ENCODE data around the gene CCDC201. TPM values are rescaled to one million over a fixed set of nuclear protein-coding genes. Genes with fewer than 3 reads are reported as not detected.
"Not testable (repeated sequence)": the region's sequence is repeated elsewhere in the genome, so short reads cannot be mapped to it uniquely, and the experiment has no call there.

The CCDC201 gene
- polyA plus RNA-seq, 12 donors: not detected

DNA sequence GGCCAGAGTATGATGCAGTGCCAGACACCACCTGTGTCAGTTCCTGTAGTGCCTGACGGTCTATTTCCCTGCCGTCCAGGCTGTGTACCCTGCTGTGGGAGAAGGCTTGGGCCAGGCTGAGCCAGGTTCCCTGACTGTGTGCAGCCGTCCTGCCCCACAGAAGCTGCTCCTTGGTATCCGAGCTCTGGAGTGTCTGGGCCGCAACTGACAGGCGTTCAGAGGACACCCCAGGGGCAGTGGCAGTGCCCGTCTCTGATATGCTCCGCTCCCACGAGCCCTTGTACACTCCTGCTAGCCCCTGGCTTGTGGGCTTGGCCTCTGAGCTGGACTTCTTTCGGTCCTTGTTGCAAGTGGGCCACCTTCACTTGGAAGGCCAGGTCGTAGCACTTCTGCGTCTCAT is 55.0 kb downstream of the CCDC201 start:
- not testable (repeated sequence) for DNase-seq

DNA sequence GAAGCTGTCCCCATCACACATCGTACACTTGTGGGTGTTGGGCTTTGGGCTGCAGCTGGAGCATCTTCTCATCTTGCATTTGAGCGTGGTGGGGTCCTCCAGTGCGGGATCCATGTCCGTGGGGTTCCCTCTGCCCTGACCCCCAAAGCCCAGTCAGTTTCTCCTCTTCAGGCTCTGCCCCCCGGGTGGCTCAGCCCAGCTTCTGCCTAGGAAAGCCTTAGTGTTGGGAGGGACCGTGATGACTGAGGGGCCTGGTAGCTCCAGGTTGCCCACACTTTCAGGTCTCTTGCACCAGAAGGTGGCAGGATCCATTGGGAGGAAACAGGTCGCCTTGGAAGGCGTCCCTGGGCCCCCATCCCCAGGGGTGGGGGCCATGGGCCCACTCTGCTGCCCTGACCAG is 55.9 kb downstream of the CCDC201 start:
- DNase-seq: not testable (repeated sequence)

DNA sequence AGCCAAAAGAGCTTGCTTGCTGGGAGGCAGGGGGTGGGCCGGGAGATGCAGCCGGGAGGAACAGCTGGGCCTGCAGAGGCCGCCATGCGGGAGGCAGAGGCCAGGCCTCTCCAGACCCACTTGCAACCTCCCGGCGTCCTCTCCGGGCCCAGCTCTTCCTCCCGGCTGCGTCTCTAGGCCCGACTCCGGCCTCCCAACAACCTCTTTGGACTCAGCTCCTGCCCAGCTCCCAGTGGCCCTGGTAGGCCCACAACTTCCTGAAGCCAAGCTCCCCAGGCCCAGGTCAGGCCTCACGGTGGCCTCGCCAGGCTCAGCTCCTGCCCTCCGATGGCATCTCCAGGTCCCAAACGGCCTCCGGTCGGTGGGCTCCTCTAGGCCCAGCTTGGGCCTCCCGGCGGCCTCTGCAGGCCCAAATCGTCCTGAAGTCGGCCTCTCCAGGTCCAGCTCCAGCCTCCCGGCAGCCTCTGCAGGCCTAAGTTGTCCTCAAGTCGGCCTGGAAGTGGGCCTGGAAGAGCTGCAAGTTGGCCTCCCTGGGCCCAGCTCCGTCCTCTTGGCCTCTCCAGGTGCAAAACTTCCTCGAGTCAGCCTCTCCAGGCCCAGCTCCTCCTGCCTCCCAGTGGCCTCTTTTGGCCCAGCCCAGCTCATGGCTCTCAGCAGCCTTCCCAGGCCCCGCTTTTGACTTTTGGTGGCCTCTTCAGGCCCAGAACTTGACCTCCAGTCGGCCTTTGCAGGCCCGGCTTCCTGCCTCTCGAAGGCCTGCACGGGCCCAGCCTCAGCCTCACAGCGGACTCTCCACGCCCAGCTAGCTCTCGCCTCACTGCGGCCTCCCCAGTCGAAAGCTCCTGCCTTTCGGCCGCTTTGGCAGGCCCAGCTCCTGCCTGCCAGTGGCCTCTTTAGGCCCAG is 58.4 kb downstream of the CCDC201 start:
- DNase-seq: not testable (repeated sequence)

DNA sequence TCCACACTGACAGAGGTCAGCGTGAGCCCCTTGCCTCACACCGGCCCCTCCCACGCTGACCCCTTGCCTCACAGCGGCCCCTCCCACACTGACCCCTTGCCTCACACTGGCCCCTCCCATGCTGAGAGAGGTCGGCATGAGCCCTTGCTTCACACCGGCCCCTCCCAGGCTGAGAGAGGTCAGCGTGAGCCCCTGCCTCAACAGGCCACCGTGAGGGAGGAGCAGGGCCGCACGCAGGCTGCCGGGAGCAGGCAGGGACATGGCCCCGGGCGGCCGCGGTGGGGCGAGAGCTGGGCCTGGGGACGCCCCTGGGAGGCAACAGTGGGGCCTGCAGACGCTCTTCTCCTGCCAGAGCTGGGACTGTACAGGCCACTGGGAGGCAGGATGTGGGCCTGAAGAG is 59.1 kb downstream of the CCDC201 start:
- DNase-seq: not testable (repeated sequence)

DNA sequence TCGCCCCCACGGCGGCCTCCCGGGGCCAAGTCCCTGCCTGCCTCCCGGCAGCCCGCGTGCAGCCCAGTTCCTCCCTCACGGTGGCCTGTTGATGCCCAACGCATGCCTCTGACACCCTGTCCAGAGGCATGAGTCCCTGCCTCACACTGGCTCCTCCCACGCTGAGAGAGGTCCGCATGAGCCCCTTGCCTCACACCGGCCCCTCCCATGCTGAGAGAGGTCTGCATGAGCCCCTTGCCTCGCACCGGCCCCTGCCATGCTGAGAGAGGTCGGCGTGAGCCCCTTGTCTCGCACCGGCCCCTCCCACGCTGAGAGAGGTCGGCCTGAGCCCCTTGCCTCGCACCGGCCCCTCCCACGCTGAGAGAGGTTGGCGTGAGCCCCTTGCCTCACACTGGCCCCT is 59.9 kb downstream of the CCDC201 start:
- DNase-seq: no peak

DNA sequence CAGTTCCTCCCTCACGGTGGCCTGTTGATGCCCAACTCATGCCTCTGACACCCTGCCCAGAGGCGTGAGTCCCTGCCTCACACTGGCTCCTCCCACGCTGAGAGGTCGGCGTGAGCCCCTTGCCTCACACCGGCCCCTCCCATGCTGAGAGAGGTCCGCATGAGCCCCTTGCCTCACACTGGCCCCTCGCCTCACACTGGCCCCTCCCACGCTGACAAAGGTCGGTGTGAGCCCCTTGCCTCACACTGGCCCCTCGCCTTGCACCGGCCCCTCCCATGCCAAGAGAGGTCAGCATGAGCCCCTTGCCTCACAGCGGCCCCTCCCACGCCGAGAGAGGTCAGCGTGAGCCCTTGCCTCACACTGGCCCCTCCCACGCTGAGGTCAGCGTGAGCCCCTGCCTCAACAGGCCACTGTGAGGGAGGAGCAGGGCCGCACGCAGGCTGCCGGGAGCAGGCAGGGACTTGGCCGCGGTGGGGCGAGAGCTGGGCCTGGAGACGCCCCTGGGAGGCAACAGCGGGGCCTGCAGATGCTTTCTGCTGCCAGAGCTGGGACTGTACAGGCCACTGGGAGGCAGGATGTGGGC is 61.1 kb downstream of the CCDC201 start:
- DNase-seq: not testable (repeated sequence)

DNA sequence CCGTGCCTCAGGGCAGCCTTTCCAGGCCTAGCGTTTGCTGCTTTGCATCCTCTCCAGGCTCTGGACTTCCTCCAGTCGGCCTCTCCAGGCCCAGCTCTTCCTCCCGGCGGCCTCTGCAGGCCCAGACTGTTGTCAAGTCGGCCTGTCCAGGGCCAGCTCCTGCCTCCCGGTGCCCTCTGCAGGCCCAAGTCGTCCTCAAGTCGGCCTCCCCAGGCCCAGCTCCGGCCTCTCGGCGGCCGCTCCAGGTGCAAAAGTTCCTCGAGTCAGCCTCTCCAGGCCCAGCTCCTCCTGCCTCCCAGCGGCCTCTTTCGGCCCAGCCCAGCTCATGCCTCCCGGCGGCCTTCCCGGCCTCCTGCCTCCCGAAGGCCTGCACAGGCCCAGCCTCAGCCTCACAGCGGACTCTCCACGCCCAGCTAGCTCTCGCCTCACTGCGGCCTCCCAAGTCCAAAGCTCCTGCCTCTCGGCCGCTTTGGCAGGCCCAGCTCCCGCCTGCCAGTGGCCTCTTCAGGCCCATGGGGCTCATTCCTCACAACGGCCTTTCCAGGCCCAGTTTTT is 62.4 kb downstream of the CCDC201 start:
- DNase-seq: not testable (repeated sequence)

Other genes starting within 250 kb of the CCDC201 start
- 1 to 10 TPM in 2 of 12 donors, under 1 TPM in 8, not detected in 2; 0.22 to 1.3 (median 0.35) TPM for gene IGFBP1, start 15.4 kb upstream of the CCDC201 start, polyA plus RNA-seq (ENCODE audit: insufficient read length in 12 of 12)
- 100 to 1,000 TPM in 11 of 12 donors, not detected in 1; 193 to 451 (median 278) TPM for gene IGFBP3, start 48.2 kb upstream of the CCDC201 start, polyA plus RNA-seq (ENCODE audit: insufficient read length in 12 of 12)

Data from muscle of arm (tissue), 12 donors.